GM06990 (cell line): ENCODE results near the gene CACNA1B.

Experiments
- DNase-seq: peaks from one replicate; pipeline ENCODE4 v3.0.0-alpha.2; 2011; ENCODE audit not compliant: insufficient read length; ENCODE audit errors: extremely low read depth
- H3K27me3 ChIP-seq: replicated peaks from 2 replicates; pipeline ENCODE4 v1.6.0; 2011; ENCODE audit warnings: low read length; ENCODE audit not compliant: control insufficient read depth, insufficient read depth
- H3K36me3 ChIP-seq: 2 replicates; pipeline ENCODE4 v1.5.1; 2011; ENCODE audit warnings: low read length; ENCODE audit not compliant: control insufficient read depth, insufficient read depth
- H3K4me3 ChIP-seq: replicated peaks from 2 replicates; pipeline ENCODE4 v1.5.1; 2011; ENCODE audit warnings: low read depth, mild to moderate bottlenecking, control low read depth, low read length
- CTCF ChIP-seq: IDR thresholded peaks from 2 replicates; pipeline ENCODE4 v1.5.1; 2011; ENCODE audit warnings: low read length, control low read depth, mild to moderate bottlenecking, inconsistent platforms; ENCODE audit not compliant: insufficient read depth, poor library complexity, severe bottlenecking

The CACNA1B gene

GRCh38 chr9:138072897-138073296, 195.3 kb downstream of the CACNA1B start:
- H3K36me3 ChIP-seq, result no peaks in the 10 kb centered on the region
- TF ChIP-seq CTCF, result no peak
- no peak overlapping the region for H3K4me3 ChIP-seq
- no peaks in the 10 kb centered on the region; the same call in 1 of the 2 replicates for H3K27me3 ChIP-seq
- no peak for DNase-seq

- TF ChIP-seq CTCF, result no peak
- no peaks in the 10 kb centered on the region for H3K36me3 ChIP-seq
- H3K27me3 ChIP-seq, result no peaks in the 10 kb centered on the region; the same call in 1 of the 2 replicates
- DNase-seq, result no peak
- H3K4me3 ChIP-seq, result no peak overlapping the region
These were observed 195.8 kb downstream of the CACNA1B start for GRCh38 chr9:138073408-138073807.

GRCh38 chr9:138073808-138074207, 196.2 kb downstream of the CACNA1B start:
- Histone ChIP-seq H3K27me3 (no peaks in the 10 kb centered on the region; the same call in 1 of the 2 replicates), H3K36me3 (no peaks in the 10 kb centered on the region), H3K4me3 (no peak overlapping the region)
- TF ChIP-seq CTCF, result no peak
- DNase-seq, result no peak

DNA sequence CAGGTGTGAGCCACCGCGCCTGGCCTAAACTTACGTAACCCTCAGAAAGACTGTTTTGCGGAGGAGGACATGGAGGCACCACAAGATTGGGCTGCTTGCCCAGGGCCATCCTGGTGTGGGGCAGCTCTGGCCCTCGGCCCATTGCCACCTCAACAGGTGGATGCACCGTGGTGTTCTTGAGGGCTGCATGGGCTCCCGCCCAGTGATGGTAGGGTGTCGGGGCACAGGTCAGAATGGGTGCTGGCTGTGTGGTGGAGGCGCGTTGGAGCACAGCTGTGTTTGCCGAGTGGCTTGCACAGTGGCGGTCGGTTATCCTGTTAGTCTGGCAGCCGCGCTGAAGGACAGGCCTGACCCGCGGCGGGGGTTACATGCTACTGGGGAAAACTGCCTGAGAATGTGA, 196.9 kb downstream of the CACNA1B start:
- H3K4me3 ChIP-seq, result no peak overlapping the region
- H3K36me3 ChIP-seq, result no peaks in the 10 kb centered on the region
- H3K27me3 ChIP-seq, result no peaks in the 10 kb centered on the region; the same call in 1 of the 2 replicates
- no peak for DNase-seq
- no peak for TF ChIP-seq CTCF

GRCh38 chr9:138075496-138075895, 197.9 kb downstream of the CACNA1B start:
- Histone ChIP-seq H3K36me3 (no peaks in the 10 kb centered on the region), H3K27me3 (no peaks in the 10 kb centered on the region; the same call in 1 of the 2 replicates), H3K4me3 (no peak overlapping the region)
- no peak for DNase-seq
- TF ChIP-seq CTCF, result no peak

DNA sequence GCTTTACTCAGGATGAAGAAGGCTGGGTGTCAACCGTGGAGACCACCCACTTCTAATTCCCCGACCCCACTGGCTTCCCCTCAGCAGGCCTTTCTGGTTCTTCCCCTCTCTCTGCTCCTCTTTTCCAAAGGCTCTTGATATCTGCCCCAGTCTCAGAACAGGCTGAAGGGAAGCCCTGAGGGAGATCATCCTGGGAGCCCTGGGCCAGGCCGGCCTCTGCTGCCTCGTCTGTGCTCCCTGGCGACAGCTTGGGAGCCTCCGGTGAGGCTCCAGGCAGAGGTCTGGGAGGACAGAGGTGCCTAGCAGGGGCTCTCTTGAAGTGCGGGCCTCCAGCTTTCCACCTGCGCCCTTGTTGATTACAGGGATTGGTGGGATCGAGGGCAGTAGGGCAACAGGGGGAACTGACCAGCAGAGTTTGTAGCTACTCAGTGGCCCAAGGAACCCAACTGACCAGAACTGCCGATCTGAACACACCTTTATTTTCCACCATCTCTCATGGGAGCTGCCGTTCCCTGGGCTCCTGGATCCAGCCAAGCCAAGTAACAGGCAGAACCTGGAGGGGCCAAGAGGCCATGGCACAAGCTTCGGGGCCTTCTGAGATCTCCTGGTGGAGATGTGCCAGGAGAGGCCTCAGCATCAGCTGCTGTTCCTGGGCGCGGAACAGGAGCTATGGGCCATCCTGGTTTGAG, 198.5 kb downstream of the CACNA1B start:
- H3K4me3 ChIP-seq, result no peak overlapping the region
- H3K36me3 ChIP-seq, result no peaks in the 10 kb centered on the region
- DNase-seq, result no peak
- H3K27me3 ChIP-seq, result no peaks in the 10 kb centered on the region; the same call in 1 of the 2 replicates
- no peak for TF ChIP-seq CTCF
